K562 (cell line): ENCODE measurements around the gene MYADM. TPM values are rescaled to one million over a fixed set of nuclear protein-coding genes. Genes with fewer than 3 reads are reported as not detected.

Source experiments
- ARHGAP35 ChIP-seq: fragments of 450-650 bp; IDR thresholded peaks from 2 replicates; pipeline ENCODE4 v1.6.1; 2018; ENCODE audit not compliant: partially characterized antibody
- CC2D1A ChIP-seq: fragments of 450-650 bp; IDR thresholded peaks from 2 replicates; pipeline ENCODE4 v1.6.1; 2017; ENCODE audit warnings: mild to moderate bottlenecking
- DPF2 ChIP-seq: fragments of 450-650 bp; IDR thresholded peaks from 2 replicates; pipeline ENCODE4 v1.6.1; 2016
- HCFC1 ChIP-seq: IDR thresholded peaks from 2 replicates; pipeline ENCODE4 v1.6.1; 2012; ENCODE audit warnings: low read depth, low read length, improper control_type of control experiment
- PTRF ChIP-seq: fragments of 450-650 bp; IDR thresholded peaks from 2 replicates; pipeline ENCODE4 v1.6.1; 2016; ENCODE audit warnings: mild to moderate bottlenecking, missing genetic modification characterization, missing compliant biosample characterization
- RBBP5 ChIP-seq: fragments of 200-600 bp; sonication (generic); IDR thresholded peaks from 2 replicates; pipeline ENCODE4 v1.6.1; 2012; ENCODE audit warnings: borderline replicate concordance, mild to moderate bottlenecking, low read length, control low read depth, inconsistent platforms; ENCODE audit not compliant: insufficient read depth, poor library complexity, severe bottlenecking
- RREB1 ChIP-seq: fragments of 250-450 bp; sonication (Bioruptor Pico); IDR thresholded peaks from 2 replicates; pipeline ENCODE4 v1.4.0; 2020
- SIX5 ChIP-seq, 2 experiments: IDR thresholded peaks; 2 replicates each; pipeline ENCODE4 v1.6.1; 2011; ENCODE audit warnings: low read length in 2 of 2, borderline replicate concordance in 1 of 2, low read depth in 1 of 2, mild to moderate bottlenecking in 1 of 2, moderate library complexity in 1 of 2; ENCODE audit not compliant: insufficient read depth in 1 of 2
- TCF3 ChIP-seq: sonication (generic); formaldehyde crosslinking; IDR thresholded peaks from 2 replicates; pipeline ENCODE4 v1.4.0; 2020; ENCODE audit warnings: mild to moderate bottlenecking, missing genetic modification reagents
- ZNF140 ChIP-seq: fragments of 250-450 bp; sonication (Bioruptor Pico); IDR thresholded peaks from 2 replicates; pipeline ENCODE4 v1.8.0; 2021; ENCODE audit warnings: moderate library complexity, mild to moderate bottlenecking, inconsistent platforms
- ZNF239 ChIP-seq: fragments of 250-450 bp; sonication (Bioruptor Pico); IDR thresholded peaks from 2 replicates; pipeline ENCODE4 v1.4.0; 2020; ENCODE audit warnings: mild to moderate bottlenecking
- ZNF561 ChIP-seq: fragments of 450-650 bp; formaldehyde crosslinking; conservative IDR thresholded peaks from 2 replicates; pipeline ENCODE4 v1.4.0; 2020; ENCODE audit warnings: mild to moderate bottlenecking, moderate library complexity
- ZNF79 ChIP-seq: fragments of 250-450 bp; sonication (Bioruptor Pico); IDR thresholded peaks from 2 replicates; pipeline ENCODE4 v1.4.0; 2020; ENCODE audit warnings: low read depth, mild to moderate bottlenecking, moderate library complexity
- polyA plus RNA-seq, 8 experiments: library from polyadenylated mRNA; depleted of rRNA in 4 of 8; stranded (reverse) in 5 of 8; unstranded in 3 of 8; fragments of >200 nt; fragmentation: Nextera tagmentation in 2 of 8; fragmentation: Illumina TruSeq in 1 of 8; extraction: Ambion mirVana in 2 of 8; extraction: Trizol in 1 of 8; gene quantifications; 2 replicates each; pipeline versions ENCODE4 v1.2.1 to v1.2.3, GENCODE V29; 2011 to 2014; ENCODE audit warnings: inconsistent platforms in 1 of 8, missing spikeins in 1 of 8
- total RNA-seq, 7 experiments: library from RNA; depleted of rRNA in 6 of 7; stranded (reverse); fragments of >200 nt in 6 of 7; fragmentation: Illumina TruSeq in 2 of 7; extraction: Trizol in 2 of 7; gene quantifications; 2 replicates each; pipeline versions ENCODE4 v1.2.1 to v1.2.3, GENCODE V29; 2011 to 2021; ENCODE audit warnings: low replicate concordance in 1 of 7
- TF ChIP-seq, protein P1 (sequence below): fragments of 450-650 bp; IDR thresholded peaks from 2 replicates; pipeline ENCODE4 v1.7.0; 2016; ENCODE audit warnings: borderline replicate concordance
- TF ChIP-seq, protein P2 (sequence below), 2 experiments: fragments of 450-650 bp in 1 of 2; sonication (generic) in 1 of 2; formaldehyde crosslinking in 1 of 2; IDR thresholded peaks in 1 of 2; conservative IDR thresholded peaks in 1 of 2; 2 replicates each; pipeline versions ENCODE4 v1.6.1 to v1.8.1; 2016 to 2023; ENCODE audit warnings: mild to moderate bottlenecking in 2 of 2, moderate library complexity in 2 of 2, inconsistent platforms in 1 of 2, missing genetic modification reagents in 1 of 2
- TF ChIP-seq, protein P3 (sequence below): sonication (generic); formaldehyde crosslinking; IDR thresholded peaks from 2 replicates; pipeline ENCODE4 v1.8.1; 2023; ENCODE audit warnings: mild to moderate bottlenecking, missing genetic modification reagents

Gene MYADM
- total and polyA plus RNA-seq, 9 of the 15 experiments (the other 6 are each of a cell fraction or from before 2014, with no cell fraction given), result 4.5 to 70.3 (median 14.4) TPM

DNA sequence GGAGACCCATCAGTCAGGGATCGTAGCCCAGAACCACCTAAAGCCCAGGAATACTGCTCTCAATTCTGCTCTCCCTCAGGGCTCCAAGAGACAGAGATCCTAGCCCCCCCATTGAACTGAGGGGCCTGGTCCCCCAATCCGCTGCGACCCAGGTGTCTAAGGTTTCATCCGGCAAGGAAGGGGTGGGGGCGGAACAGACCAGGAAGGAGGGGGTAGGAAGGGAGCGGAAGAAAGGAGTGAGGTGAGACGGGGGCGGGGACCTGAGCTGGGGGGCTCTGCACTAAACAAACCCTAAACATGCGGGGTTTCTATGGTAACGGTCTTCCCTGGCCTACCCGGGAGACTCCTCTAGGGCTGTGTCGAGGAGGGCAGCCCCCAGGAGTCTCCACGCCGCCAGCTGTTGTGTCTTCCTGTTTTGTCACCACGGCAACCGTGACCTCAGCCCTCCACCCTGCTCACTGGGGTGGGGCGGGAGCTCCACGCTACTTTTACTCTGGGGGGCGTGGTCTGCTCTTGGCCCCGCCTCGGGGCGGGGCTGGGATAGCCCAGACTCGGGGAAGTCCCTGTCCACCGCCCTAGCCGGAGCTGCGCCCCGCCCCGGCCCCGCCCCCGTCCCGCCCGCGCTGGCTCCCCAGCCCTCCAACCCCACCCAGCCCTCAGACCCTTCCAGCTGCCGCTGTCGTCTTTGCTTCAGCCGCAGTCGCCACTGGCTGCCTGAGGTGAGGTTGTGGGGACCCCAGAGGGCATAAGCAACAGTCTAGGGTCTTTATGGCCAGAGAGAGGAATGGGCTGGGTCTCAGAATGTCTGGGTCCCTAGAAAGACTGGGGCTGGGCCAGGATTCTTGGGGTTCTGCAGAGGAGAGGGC lies at the start of gene MYADM (continued):
- TF ChIP-seq, protein P1, sequence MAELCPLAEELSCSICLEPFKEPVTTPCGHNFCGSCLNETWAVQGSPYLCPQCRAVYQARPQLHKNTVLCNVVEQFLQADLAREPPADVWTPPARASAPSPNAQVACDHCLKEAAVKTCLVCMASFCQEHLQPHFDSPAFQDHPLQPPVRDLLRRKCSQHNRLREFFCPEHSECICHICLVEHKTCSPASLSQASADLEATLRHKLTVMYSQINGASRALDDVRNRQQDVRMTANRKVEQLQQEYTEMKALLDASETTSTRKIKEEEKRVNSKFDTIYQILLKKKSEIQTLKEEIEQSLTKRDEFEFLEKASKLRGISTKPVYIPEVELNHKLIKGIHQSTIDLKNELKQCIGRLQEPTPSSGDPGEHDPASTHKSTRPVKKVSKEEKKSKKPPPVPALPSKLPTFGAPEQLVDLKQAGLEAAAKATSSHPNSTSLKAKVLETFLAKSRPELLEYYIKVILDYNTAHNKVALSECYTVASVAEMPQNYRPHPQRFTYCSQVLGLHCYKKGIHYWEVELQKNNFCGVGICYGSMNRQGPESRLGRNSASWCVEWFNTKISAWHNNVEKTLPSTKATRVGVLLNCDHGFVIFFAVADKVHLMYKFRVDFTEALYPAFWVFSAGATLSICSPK, result no peak
- TF ChIP-seq HCFC1 (no peak), RREB1 (no peak), ZNF239 (CRISPR knock-in tag) (no peak), ARHGAP35 (no peak), DPF2 (peak; percentile 34; the same call in 1 of the 2 replicates), ZNF561 (no peak), ZNF140 (CRISPR knock-in tag) (no peak), RBBP5 (no peak), PTRF (tag) (no peak), TCF3 (CRISPR knock-in tag) (no peak), ZNF79 (CRISPR knock-in tag) (no peak), CC2D1A (no peak), SIX5 (IDR thresholded peaks at IDR 0.05; ENCODE audit: borderline replicate concordance in 1 of 2, insufficient read depth in 1 of 2, low read depth in 1 of 2, low read length in 2 of 2) (no peak)
- TF ChIP-seq, protein P2, sequence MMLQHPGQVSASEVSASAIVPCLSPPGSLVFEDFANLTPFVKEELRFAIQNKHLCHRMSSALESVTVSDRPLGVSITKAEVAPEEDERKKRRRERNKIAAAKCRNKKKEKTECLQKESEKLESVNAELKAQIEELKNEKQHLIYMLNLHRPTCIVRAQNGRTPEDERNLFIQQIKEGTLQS (IDR thresholded peaks at IDR 0.05), result peak; percentile 37; the same call in 1 of the 2 replicates
- TF ChIP-seq, protein P2 (CRISPR knock-in tag; conservative IDR thresholded peaks at IDR 0.05), result no peak
- TF ChIP-seq, protein P3, sequence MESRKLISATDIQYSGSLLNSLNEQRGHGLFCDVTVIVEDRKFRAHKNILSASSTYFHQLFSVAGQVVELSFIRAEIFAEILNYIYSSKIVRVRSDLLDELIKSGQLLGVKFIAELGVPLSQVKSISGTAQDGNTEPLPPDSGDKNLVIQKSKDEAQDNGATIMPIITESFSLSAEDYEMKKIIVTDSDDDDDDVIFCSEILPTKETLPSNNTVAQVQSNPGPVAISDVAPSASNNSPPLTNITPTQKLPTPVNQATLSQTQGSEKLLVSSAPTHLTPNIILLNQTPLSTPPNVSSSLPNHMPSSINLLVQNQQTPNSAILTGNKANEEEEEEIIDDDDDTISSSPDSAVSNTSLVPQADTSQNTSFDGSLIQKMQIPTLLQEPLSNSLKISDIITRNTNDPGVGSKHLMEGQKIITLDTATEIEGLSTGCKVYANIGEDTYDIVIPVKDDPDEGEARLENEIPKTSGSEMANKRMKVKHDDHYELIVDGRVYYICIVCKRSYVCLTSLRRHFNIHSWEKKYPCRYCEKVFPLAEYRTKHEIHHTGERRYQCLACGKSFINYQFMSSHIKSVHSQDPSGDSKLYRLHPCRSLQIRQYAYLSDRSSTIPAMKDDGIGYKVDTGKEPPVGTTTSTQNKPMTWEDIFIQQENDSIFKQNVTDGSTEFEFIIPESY (CRISPR knock-in tag), result no peak
